Breast epithelium (tissue), 4 donors: Measurements from ENCODE around the gene GTF2H3. TPM values are rescaled to one million over a fixed set of nuclear protein-coding genes. Genes with fewer than 3 reads are reported as not detected.

Experiments used
- DNase-seq, 2 donors: peaks; one replicate each; pipeline ENCODE4 v3.0.0-alpha.2; 2019; ENCODE audit warnings: low spot score in 2 of 2
- H3K27ac ChIP-seq, 2 donors: fragments of 200-600 bp; sonication (generic) in 1 of 2; one replicate each; pipeline ENCODE4 v1.5.1; 2016 to 2019; ENCODE audit warnings: mild to moderate bottlenecking in 1 of 2
- H3K27me3 ChIP-seq, 2 donors: fragments of 200-600 bp; sonication (generic) in 1 of 2; one replicate each; pipeline versions ENCODE4 v1.5.1 to v1.6.0; 2017 to 2019; ENCODE audit warnings: control low read depth in 1 of 2, mild to moderate bottlenecking in 1 of 2
- H3K36me3 ChIP-seq: fragments of 200-600 bp; one replicate; pipeline ENCODE4 v1.5.1; 2019
- H3K4me1 ChIP-seq, 2 donors: fragments of 200-600 bp; sonication (generic); one replicate each; pipeline ENCODE4 v1.5.1; 2016 to 2019; ENCODE audit warnings: control low read depth in 1 of 2
- H3K4me3 ChIP-seq, 3 donors: fragments of 200-600 bp; sonication (generic); 1 replicate in 2 of 3; 2 replicates in 1 of 3; pipeline ENCODE4 v1.5.1; 2016 to 2019; ENCODE audit warnings: mild to moderate bottlenecking in 3 of 3, moderate library complexity in 2 of 3
- H3K9me3 ChIP-seq, 2 donors: fragments of 200-600 bp; sonication (generic) in 1 of 2; one replicate each; pipeline ENCODE4 v1.5.1; 2016 to 2019; ENCODE audit warnings: control low read depth in 1 of 2
- POLR2A ChIP-seq: fragments of 450-650 bp; IDR thresholded peaks from one replicate; pipeline ENCODE4 v1.6.1; 2016; ENCODE audit warnings: antibody characterized with exemption, mild to moderate bottlenecking, moderate library complexity
- POLR2AphosphoS5 ChIP-seq, 3 donors: sonication (generic); formaldehyde crosslinking; IDR thresholded peaks; one replicate each; pipeline ENCODE4 v1.6.1; 2017; ENCODE audit warnings: antibody characterized with exemption in 3 of 3
- intact Hi-C: fragments of 100-400 bp; cut with DNase I; formaldehyde crosslinking; loops from one replicate; pipeline ENCODE4 v1.15.1; 2023; ENCODE audit warnings: low total_unique reads
- total RNA-seq, 3 donors: library from RNA; depleted of rRNA; stranded (reverse); fragments of >200 nt; gene quantifications; one replicate each; pipeline ENCODE4 v1.1.0, GENCODE V29; 2016
- TF ChIP-seq, protein P1 (sequence below), 3 donors: fragments of 450-650 bp; IDR thresholded peaks; one replicate each; pipeline ENCODE4 v1.5.1; 2016 to 2017; ENCODE audit warnings: antibody characterized with exemption in 3 of 3, mild to moderate bottlenecking in 3 of 3, moderate library complexity in 3 of 3

The GTF2H3 gene
- total RNA-seq, 3 donors from 2014 or later, result 13.0 to 28.1 (median 23.3) TPM

DNA sequence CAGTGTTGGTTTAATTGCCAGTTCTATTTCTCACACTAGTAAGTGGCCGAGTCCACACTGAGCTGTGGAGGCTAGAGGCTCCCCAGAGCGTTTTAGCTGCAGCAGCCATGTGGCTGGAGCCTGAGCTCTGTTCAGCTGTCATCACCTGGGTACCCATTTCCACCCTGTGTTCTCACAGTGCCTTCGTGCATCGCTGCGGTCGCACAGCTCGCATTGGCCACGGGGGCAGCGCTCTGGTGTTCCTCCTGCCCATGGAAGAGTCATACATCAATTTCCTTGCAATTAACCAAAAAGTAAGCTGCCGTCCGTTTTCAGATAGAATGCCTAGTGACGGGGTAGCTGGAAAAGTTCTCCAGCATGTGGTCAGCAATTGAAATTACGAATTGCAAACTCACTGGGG lies 16.0 kb upstream of the GTF2H3 start:
- Histone ChIP-seq H3K27ac (no peak overlapping the region), H3K27me3 (no peaks in the 10 kb centered on the region), H3K4me1 (no peaks in the 10 kb centered on the region), H3K9me3 (no peaks in the 10 kb centered on the region), H3K4me3 (no peak overlapping the region), H3K36me3 (peaks cover 14% of the 10 kb centered on the region)
- intact Hi-C loops, result no loop called here
- DNase-seq, result no peak
- no peak for TF ChIP-seq POLR2AphosphoS5 (IDR thresholded peaks at IDR 0.05)
- TF ChIP-seq, protein P1, sequence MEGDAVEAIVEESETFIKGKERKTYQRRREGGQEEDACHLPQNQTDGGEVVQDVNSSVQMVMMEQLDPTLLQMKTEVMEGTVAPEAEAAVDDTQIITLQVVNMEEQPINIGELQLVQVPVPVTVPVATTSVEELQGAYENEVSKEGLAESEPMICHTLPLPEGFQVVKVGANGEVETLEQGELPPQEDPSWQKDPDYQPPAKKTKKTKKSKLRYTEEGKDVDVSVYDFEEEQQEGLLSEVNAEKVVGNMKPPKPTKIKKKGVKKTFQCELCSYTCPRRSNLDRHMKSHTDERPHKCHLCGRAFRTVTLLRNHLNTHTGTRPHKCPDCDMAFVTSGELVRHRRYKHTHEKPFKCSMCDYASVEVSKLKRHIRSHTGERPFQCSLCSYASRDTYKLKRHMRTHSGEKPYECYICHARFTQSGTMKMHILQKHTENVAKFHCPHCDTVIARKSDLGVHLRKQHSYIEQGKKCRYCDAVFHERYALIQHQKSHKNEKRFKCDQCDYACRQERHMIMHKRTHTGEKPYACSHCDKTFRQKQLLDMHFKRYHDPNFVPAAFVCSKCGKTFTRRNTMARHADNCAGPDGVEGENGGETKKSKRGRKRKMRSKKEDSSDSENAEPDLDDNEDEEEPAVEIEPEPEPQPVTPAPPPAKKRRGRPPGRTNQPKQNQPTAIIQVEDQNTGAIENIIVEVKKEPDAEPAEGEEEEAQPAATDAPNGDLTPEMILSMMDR (IDR thresholded peaks at IDR 0.05), result no peak
- TF ChIP-seq POLR2A, result no peak

DNA sequence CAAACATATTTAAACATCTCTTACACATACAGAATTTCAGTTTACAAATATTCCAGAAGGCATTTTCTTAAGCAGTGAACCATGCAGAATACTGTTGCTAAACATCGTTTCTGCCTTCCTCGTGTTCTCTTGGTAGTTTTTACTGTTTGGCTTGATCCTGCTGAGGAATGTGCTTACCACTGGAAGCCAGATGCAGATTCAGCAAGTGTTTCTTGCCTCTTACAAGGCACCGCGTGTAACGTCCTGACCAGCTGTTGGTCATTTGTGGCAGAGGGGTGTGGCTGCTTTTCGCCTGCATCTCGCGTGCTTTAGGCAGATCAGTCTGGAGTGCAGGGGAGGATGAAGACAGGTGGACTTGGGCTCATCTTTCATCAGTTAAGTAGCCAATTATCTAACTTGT lies 12.5 kb upstream of the GTF2H3 start:
- Histone ChIP-seq H3K4me1 (no peaks in the 10 kb centered on the region), H3K36me3 (peaks cover 8% of the 10 kb centered on the region), H3K4me3 (no peak overlapping the region), H3K27me3 (no peaks in the 10 kb centered on the region), H3K9me3 (no peaks in the 10 kb centered on the region), H3K27ac (no peak overlapping the region)
- intact Hi-C loops, result no loop called here
- DNase-seq, result no peak
- TF ChIP-seq POLR2A (no peak), POLR2AphosphoS5 (IDR thresholded peaks at IDR 0.05) (no peak)

DNA sequence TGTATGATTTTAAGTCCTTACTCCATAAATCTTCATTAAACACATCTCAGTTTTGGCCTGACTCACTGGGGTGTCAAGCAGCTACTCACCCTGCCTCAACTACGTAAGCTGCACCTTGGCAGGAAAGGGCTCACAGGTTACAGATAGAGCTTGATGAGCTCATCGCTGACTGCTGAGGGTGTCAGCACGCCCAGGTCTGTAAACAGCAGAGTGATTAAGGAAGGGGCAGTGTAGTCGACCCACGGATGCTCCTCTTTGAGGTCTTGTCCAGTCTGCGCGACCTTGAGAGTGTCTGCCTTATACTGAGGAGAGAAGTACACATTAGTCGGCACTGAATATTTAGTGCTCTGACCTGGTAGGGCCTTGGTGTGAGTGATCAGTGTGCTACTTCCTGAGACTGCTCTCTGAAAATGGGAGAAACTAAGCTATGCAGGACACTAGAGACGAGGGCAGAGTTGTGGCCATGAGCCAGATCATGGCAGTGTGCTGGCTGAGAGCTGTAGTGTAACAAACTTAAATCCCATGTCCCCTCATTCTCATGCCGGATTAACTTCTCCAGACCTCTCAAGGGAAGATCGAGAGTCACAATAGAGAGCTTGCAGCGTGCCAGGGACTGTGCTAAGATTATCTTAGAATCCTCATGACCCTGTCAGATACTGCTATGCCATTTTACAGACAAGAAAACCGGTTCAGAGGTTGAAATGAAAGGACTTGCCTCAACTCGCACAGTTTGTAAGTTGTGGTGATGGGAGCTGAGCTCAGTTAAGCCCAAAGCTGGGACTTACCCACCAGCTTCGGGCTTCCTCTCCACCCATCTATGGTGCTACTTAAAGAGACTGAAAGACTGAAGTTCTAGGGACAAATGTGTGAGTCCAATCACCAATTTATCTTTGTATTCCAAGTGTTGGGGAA lies 11.8 kb upstream of the GTF2H3 start:
- H3K4me1 ChIP-seq, result no peaks in the 10 kb centered on the region
- H3K4me3 ChIP-seq, result no peak overlapping the region
- no peak overlapping the region for H3K27ac ChIP-seq
- no peaks in the 10 kb centered on the region for H3K9me3 ChIP-seq
- intact Hi-C loops, result no loop called here
- DNase-seq, result no peak
- no peaks in the 10 kb centered on the region for H3K27me3 ChIP-seq
- H3K36me3 ChIP-seq, result peaks cover 9% of the 10 kb centered on the region
- TF ChIP-seq POLR2A (no peak), POLR2AphosphoS5 (IDR thresholded peaks at IDR 0.05) (no peak)
- TF ChIP-seq, protein P1 (IDR thresholded peaks at IDR 0.05), result no peak

DNA sequence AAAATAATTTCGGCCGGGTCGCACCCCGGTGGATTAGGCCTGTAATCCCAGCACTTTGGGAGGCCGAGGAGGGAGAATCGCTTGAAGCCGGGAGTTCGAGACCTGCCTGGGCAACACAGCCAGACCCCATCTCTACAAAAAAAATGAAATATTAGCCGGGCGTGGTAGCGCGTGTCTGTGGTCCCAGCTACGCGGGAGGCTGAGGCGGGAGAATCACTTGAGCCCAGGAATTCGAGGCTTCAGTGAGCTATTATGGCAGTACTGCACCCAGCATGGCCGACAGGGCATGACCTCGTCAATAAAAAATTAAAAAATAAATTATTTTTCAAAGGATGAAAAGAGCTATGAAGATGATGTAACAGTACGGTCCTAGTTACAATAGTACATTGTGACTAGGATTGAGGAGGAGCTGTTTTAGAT lies 523 bp downstream of the GTF2H3 start:
- TF ChIP-seq POLR2AphosphoS5 (IDR thresholded peaks at IDR 0.05), result no peak
- no peak for TF ChIP-seq POLR2A
- TF ChIP-seq, protein P1 (IDR thresholded peaks at IDR 0.05), result no peak
- Histone ChIP-seq H3K9me3 (no peaks in the 10 kb centered on the region), H3K27me3 (no peaks in the 10 kb centered on the region), H3K27ac (peak overlapping the region; percentile 80 to 89), H3K4me1 (peaks cover 0 to 10% of the 10 kb centered on the region in 2 donors), H3K4me3 (peak overlapping the region; percentile 64 to 94 (median 77)), H3K36me3 (no peaks in the 10 kb centered on the region)
- DNase-seq, result no peak
- intact Hi-C loops, result no loop called here

DNA sequence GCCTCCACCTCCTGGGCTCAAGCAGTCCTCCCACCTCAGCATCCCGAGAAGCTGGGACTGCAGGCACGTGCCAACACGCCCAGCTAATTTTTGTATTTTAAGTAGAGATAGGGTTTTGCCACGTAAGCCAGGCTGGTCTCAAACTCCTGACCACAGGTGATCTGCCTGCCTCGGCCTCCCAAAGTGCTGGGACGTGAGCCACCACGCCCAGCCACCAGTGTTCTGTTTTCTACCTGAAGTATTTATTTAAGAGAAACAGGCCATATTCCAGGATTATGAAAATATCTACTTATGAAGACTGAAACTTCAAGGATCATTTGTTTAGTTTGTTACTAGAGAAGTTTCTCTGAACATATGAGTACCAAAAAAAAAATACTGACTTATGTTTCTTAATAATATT lies 10.3 kb downstream of the GTF2H3 start:
- no peaks in the 10 kb centered on the region for H3K36me3 ChIP-seq
- no peaks in the 10 kb centered on the region for H3K4me1 ChIP-seq
- intact Hi-C loops, result no loop called here
- H3K27me3 ChIP-seq, result no peaks in the 10 kb centered on the region
- no peak overlapping the region for H3K4me3 ChIP-seq
- H3K27ac ChIP-seq, result no peak overlapping the region
- H3K9me3 ChIP-seq, result no peaks in the 10 kb centered on the region
- DNase-seq, result no peak
- TF ChIP-seq, protein P1 (IDR thresholded peaks at IDR 0.05), result no peak
- no peak for TF ChIP-seq POLR2AphosphoS5 (IDR thresholded peaks at IDR 0.05)
- TF ChIP-seq POLR2A, result no peak
